A549 treated with AZD2906 at 1 μM for 4 hours (cell line): ENCODE measurements around the gene TADA1. TPM values are rescaled to one million over a fixed set of nuclear protein-coding genes. Genes with fewer than 3 reads are reported as not detected.

Experiments
- total RNA-seq: library from RNA; stranded (reverse); fragments of 200-300 nt; extraction: Qiagen RNA extraction; gene quantifications from 5 replicates; pipeline ENCODE4 v1.2.3, GENCODE V29; 2022

The TADA1 gene, protein sequence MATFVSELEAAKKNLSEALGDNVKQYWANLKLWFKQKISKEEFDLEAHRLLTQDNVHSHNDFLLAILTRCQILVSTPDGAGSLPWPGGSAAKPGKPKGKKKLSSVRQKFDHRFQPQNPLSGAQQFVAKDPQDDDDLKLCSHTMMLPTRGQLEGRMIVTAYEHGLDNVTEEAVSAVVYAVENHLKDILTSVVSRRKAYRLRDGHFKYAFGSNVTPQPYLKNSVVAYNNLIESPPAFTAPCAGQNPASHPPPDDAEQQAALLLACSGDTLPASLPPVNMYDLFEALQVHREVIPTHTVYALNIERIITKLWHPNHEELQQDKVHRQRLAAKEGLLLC
- 11.9 to 14.8 TPM (median 12.8 TPM) in 5 replicates for total RNA-seq

DNA sequence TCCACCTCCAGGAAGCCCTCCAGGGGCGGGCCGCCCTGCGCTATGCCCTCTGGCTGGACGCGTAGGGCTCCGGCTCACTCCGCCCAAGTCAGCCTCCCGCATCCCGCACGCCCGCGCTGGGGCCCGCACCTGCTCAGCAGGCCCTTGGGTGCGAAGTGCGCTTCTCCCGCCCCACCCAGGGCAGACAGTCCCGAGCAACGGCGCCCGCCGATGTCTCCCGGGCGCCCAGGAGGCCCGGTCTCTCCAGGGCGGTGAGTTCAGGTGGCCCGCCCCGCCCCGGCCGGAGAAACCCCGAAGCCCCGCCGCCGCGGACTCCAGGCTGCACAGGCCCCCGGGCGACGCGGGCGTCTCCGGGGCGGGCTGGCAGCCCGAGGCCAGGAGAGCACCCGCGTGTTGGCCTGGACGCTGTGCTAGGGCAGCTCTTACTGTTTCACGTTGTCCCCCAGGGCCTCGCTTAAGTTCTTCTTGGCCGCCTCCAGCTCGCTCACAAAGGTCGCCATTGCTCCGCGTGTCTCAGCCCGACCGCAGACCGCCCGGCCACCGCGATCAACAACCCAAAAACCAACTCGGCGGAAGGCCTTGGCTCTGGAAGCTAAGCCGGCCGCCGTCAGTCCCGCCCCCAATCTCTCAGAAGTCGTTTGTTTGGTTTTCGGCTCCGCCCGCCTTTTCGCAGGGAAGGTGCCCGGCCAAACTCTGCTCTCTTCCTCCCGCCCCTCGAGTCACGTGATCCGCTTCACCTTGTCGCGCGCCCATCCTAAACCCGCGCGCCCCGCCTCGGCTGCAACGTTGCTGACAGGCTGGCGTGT is at the start of gene TADA1:
Gene TADA1 (minus strand): TSS at position 531 of the 806 bp plus-strand sequence. CDS start 31 bp downstream, at position 500.

DNA sequence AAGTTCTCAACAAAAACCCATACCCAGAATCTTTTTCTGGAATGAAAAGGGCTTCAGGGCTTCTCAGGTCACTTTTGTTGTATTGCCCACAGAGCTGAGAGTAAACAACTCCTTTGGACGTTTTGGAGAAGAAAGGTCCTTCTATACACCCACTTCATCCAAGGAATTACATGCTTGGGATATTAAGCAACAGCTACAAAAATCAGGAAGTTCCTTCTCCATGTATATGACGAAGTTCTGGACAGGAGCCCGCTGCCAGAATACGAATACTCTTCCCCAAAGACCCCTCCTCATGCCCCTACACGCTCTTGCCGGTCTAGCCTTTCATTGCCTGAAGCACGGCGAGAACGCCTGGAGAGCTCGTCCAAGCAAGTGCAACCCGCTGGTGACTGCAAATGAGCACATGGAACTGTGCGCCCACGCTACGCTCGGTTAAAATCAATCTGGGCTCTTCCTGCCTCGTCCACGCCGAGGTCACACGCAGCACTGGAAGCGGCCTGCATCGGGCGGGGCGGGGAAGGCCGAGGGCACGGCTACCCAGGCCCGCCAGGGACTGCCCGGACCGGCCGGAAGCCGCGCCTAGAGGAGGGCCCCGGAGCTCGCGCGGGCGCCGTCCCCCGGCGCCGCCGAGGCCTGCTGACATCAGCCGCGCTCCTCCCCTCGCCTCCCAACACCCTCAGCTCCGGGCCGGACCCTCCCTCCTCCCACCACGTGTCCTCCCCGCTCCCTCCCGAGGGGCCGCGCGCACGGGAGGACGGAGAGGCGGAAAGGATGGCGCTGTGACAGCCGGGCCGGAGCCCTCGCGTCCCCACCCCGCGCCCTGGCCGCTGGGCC is 37.1 kb downstream of the TADA1 start, which contains the start of gene POGK:
Gene POGK (plus strand): TSS at position 710 of the 834 bp plus-strand sequence. CDS start 1,482 bp downstream, outside the sequence.

Other genes with a start within 250 kb of the TADA1 start
- 26.3 to 30.4 TPM (median 27.6 TPM) in 5 replicates for gene POGK, start 36.8 kb downstream of the TADA1 start, total RNA-seq
- 0.01 to 0.10 TPM (median 0.03 TPM) in 4 of 5 replicates, not detected in the other for gene ILDR2, start 99.3 kb upstream of the TADA1 start, total RNA-seq
- gene MAEL, start 113.0 kb upstream of the TADA1 start, total RNA-seq, result not detected in 5 replicates
- gene GPA33, start 214.1 kb upstream of the TADA1 start, total RNA-seq, result not detected in 5 replicates
- not detected in 5 replicates for gene STYXL2, start 217.8 kb upstream of the TADA1 start, total RNA-seq